IPS-NIHi7 (cell line): ENCODE measurements around the gene RIPOR2.

Experiments used
- DNase-seq: peaks from one replicate; pipeline ENCODE4 v3.0.0; 2012; ENCODE audit warnings: mixed read lengths; ENCODE audit errors: extremely low spot score

RIPOR2 gene

GRCh38 chr6:24848461-24848860, 87.3 kb downstream of the RIPOR2 start:
- DNase-seq = no peak

- DNase-seq = no peak
These were observed 88.4 kb downstream of the RIPOR2 start for GRCh38 chr6:24847402-24847801.

- no peak for DNase-seq
These were observed 90.2 kb downstream of the RIPOR2 start for GRCh38 chr6:24845578-24845977.

GRCh38 chr6:24844903-24845302, 90.9 kb downstream of the RIPOR2 start:
- DNase-seq = no peak

- DNase-seq = no peak
These were observed 91.7 kb downstream of the RIPOR2 start for GRCh38 chr6:24844061-24844460.

- DNase-seq = no peak
These were observed 95.6 kb downstream of the RIPOR2 start for GRCh38 chr6:24840187-24840586.

GRCh38 chr6:24838994-24839393, 96.8 kb downstream of the RIPOR2 start:
- no peak for DNase-seq

- DNase-seq = no peak
These were observed 97.7 kb downstream of the RIPOR2 start for GRCh38 chr6:24838081-24838480.

- no peak for DNase-seq
These were observed 99.7 kb downstream of the RIPOR2 start for GRCh38 chr6:24836109-24836508.

GRCh38 chr6:24833711-24834386, 101.9 kb downstream of the RIPOR2 start:
- DNase-seq = no peak

- DNase-seq = no peak
These were observed 103.0 kb downstream of the RIPOR2 start for GRCh38 chr6:24832794-24833193.

GRCh38 chr6:24831771-24832716, 103.7 kb downstream of the RIPOR2 start:
- DNase-seq = no peak

GRCh38 chr6:24829657-24830056, 106.1 kb downstream of the RIPOR2 start:
- DNase-seq = no peak

GRCh38 chr6:24827970-24828369, 107.8 kb downstream of the RIPOR2 start:
- DNase-seq = no peak

GRCh38 chr6:24827162-24827561, 108.6 kb downstream of the RIPOR2 start:
- DNase-seq = no peak

GRCh38 chr6:24825130-24825630, 110.6 kb downstream of the RIPOR2 start:
- no peak for DNase-seq

- no peak for DNase-seq
These were observed 111.4 kb downstream of the RIPOR2 start for GRCh38 chr6:24824142-24824938.

GRCh38 chr6:24823185-24823584, 112.6 kb downstream of the RIPOR2 start:
- DNase-seq = no peak

- no peak for DNase-seq
These were observed 113.1 kb downstream of the RIPOR2 start for GRCh38 chr6:24822696-24823095.

- DNase-seq = no peak
These were observed 113.8 kb downstream of the RIPOR2 start for GRCh38 chr6:24821860-24822444.

- DNase-seq = no peak
These were observed 117.4 kb downstream of the RIPOR2 start for GRCh38 chr6:24818346-24818745.

- no peak for DNase-seq
These were observed 126.0 kb downstream of the RIPOR2 start for GRCh38 chr6:24809728-24810127.
